Stimulated activated naive CD8-positive, alpha-beta T cell treated with anti-CD3 and anti-CD28 coated beads, Interleukin-15, amount 100 ng/mL, for 72 hours (primary cell): ENCODE measurements around the gene TCF23.
"Not testable (repeated sequence)": the region's sequence is repeated elsewhere in the genome, so short reads cannot be mapped to it uniquely, and the experiment has no call there.

Experiments
- ATAC-seq: fragments of 150-1000 bp; cut with Tn5 transposase; 2 replicates; pipeline ENCODE4 v1.10.0; 2021; ENCODE audit warnings: mild to moderate bottlenecking, moderate library complexity
- DNase-seq, 2 donors: peaks; one replicate each; pipeline ENCODE4 v3.0.0; 2021 to 2022
- H3K27ac Mint-ChIP-seq, 2 donors: one replicate each; pipeline ENCODE4 v1.8.0; 2022; ENCODE audit warnings: mild to moderate bottlenecking in 2 of 2, mixed read lengths in 2 of 2, moderate library complexity in 2 of 2
- H3K27me3 Mint-ChIP-seq: one replicate; pipeline ENCODE4 v1.8.0; 2022; ENCODE audit warnings: mixed read lengths
- H3K4me1 Mint-ChIP-seq: one replicate; pipeline ENCODE4 v1.8.0; 2022; ENCODE audit warnings: mild to moderate bottlenecking, mixed read lengths
- H3K4me3 Mint-ChIP-seq, 2 donors: one replicate each; pipeline ENCODE4 v1.8.0; 2022; ENCODE audit warnings: mild to moderate bottlenecking in 2 of 2, mixed read lengths in 2 of 2, moderate library complexity in 1 of 2
- H3K9me3 Mint-ChIP-seq, 2 donors: one replicate each; pipeline ENCODE4 v1.8.0; 2022; ENCODE audit warnings: mixed read lengths in 2 of 2

The TCF23 gene

GRCh38 chr2:27186613-27187345 lies 38.0 kb downstream of the TCF23 start:
- Mint-ChIP-seq H3K9me3 (no peaks in the 10 kb centered on the region), H3K4me1 (no peaks in the 10 kb centered on the region), H3K27ac (no peak overlapping the region), H3K27me3 (peaks cover 27% of the 10 kb centered on the region), H3K4me3 (no peak overlapping the region)
- no peak for ATAC-seq
- DNase-seq: no peak

- no peak overlapping the region for H3K4me3 Mint-ChIP-seq
- H3K9me3 Mint-ChIP-seq: no peaks in the 10 kb centered on the region
- DNase-seq (no peak), ATAC-seq (no peak)
- H3K4me1 Mint-ChIP-seq: no peaks in the 10 kb centered on the region
- H3K27ac Mint-ChIP-seq: no peak overlapping the region
- H3K27me3 Mint-ChIP-seq: peaks cover 16% of the 10 kb centered on the region
Measured at GRCh38 chr2:27189989-27190388, 41.2 kb downstream of the TCF23 start.

GRCh38 chr2:27191070-27191829 lies 42.4 kb downstream of the TCF23 start:
- H3K9me3 Mint-ChIP-seq: no peaks in the 10 kb centered on the region
- H3K4me1 Mint-ChIP-seq: no peaks in the 10 kb centered on the region

GRCh38 chr2:27194538-27195354 lies 45.9 kb downstream of the TCF23 start:
- DNase-seq (no peak), ATAC-seq (no peak)
- H3K9me3 Mint-ChIP-seq: no peaks in the 10 kb centered on the region
- H3K4me3 Mint-ChIP-seq: no peak overlapping the region
- H3K27me3 Mint-ChIP-seq: peaks cover 7% of the 10 kb centered on the region
- no peaks in the 10 kb centered on the region for H3K4me1 Mint-ChIP-seq
- no peak overlapping the region for H3K27ac Mint-ChIP-seq

More at GRCh38 chr2:27191070-27191829, 42.4 kb downstream of the TCF23 start:
- no peak overlapping the region for H3K4me3 Mint-ChIP-seq
- DNase-seq (peak; percentile 21 to 43), ATAC-seq (peak; percentile 90)
- peaks cover 16% of the 10 kb centered on the region for H3K27me3 Mint-ChIP-seq
- no peak overlapping the region for H3K27ac Mint-ChIP-seq

GRCh38 chr2:27195799-27196198 lies 47.0 kb downstream of the TCF23 start:
- not testable (repeated sequence) for ATAC-seq, H3K27ac Mint-ChIP-seq, H3K4me1 Mint-ChIP-seq, H3K27me3 Mint-ChIP-seq, DNase-seq, H3K9me3 Mint-ChIP-seq, H3K4me3 Mint-ChIP-seq

- H3K27ac Mint-ChIP-seq: not testable (repeated sequence)
Measured at GRCh38 chr2:27198068-27198467, 49.3 kb downstream of the TCF23 start.

GRCh38 chr2:27198627-27199026 lies 49.8 kb downstream of the TCF23 start:
- DNase-seq (no peak), ATAC-seq (no peak)
- no peak overlapping the region for H3K4me3 Mint-ChIP-seq
- H3K9me3 Mint-ChIP-seq: no peaks in the 10 kb centered on the region
- no peak overlapping the region for H3K27ac Mint-ChIP-seq
- H3K4me1 Mint-ChIP-seq: peaks cover 3% of the 10 kb centered on the region
- no peaks in the 10 kb centered on the region for H3K27me3 Mint-ChIP-seq

More at GRCh38 chr2:27198068-27198467, 49.3 kb downstream of the TCF23 start:
- H3K9me3 Mint-ChIP-seq, H3K27me3 Mint-ChIP-seq, H3K4me1 Mint-ChIP-seq, ATAC-seq, DNase-seq, H3K4me3 Mint-ChIP-seq: not testable (repeated sequence)

GRCh38 chr2:27199241-27199640 lies 50.4 kb downstream of the TCF23 start:
- H3K9me3 Mint-ChIP-seq: no peaks in the 10 kb centered on the region
- ATAC-seq (no peak), DNase-seq (no peak)
- H3K27me3 Mint-ChIP-seq: no peaks in the 10 kb centered on the region
- H3K4me1 Mint-ChIP-seq: peaks cover 6% of the 10 kb centered on the region
- no peak overlapping the region for H3K4me3 Mint-ChIP-seq
- no peak overlapping the region for H3K27ac Mint-ChIP-seq

GRCh38 chr2:27201675-27202074 lies 52.9 kb downstream of the TCF23 start:
- Mint-ChIP-seq H3K4me1 (peaks cover 13% of the 10 kb centered on the region), H3K4me3 (no peak overlapping the region), H3K27me3 (no peaks in the 10 kb centered on the region), H3K9me3 (no peaks in the 10 kb centered on the region), H3K27ac (peak overlapping the region in 1 of 2 donors; percentile 86)
- no peak for ATAC-seq
- DNase-seq: no peak

GRCh38 chr2:27202854-27203253 lies 54.0 kb downstream of the TCF23 start:
- H3K4me1 Mint-ChIP-seq: peaks cover 24% of the 10 kb centered on the region
- no peaks in the 10 kb centered on the region for H3K27me3 Mint-ChIP-seq
- ATAC-seq (no peak), DNase-seq (no peak)
- no peaks in the 10 kb centered on the region for H3K9me3 Mint-ChIP-seq
- H3K27ac Mint-ChIP-seq: peak overlapping the region; percentile 2 to 63
- no peak overlapping the region for H3K4me3 Mint-ChIP-seq

GRCh38 chr2:27203741-27204140 lies 54.9 kb downstream of the TCF23 start:
- no peak for DNase-seq
- H3K4me3 Mint-ChIP-seq: no peak overlapping the region
- peak overlapping the region in 1 of 2 donors; percentile 29 for H3K27ac Mint-ChIP-seq
- no peaks in the 10 kb centered on the region for H3K27me3 Mint-ChIP-seq
- H3K4me1 Mint-ChIP-seq: peaks cover 32% of the 10 kb centered on the region
- no peaks in the 10 kb centered on the region for H3K9me3 Mint-ChIP-seq
- ATAC-seq: no peak

- DNase-seq (no peak), ATAC-seq (no peak)
- no peak overlapping the region for H3K27ac Mint-ChIP-seq
- H3K27me3 Mint-ChIP-seq: no peaks in the 10 kb centered on the region
- no peak overlapping the region for H3K4me3 Mint-ChIP-seq
- peaks cover 39% of the 10 kb centered on the region for H3K4me1 Mint-ChIP-seq
- no peaks in the 10 kb centered on the region for H3K9me3 Mint-ChIP-seq
Measured at GRCh38 chr2:27204566-27204965, 55.8 kb downstream of the TCF23 start.

GRCh38 chr2:27205206-27205605 lies 56.4 kb downstream of the TCF23 start:
- Mint-ChIP-seq H3K4me3 (no peak overlapping the region), H3K4me1 (peaks cover 45% of the 10 kb centered on the region), H3K9me3 (no peaks in the 10 kb centered on the region), H3K27ac (no peak overlapping the region), H3K27me3 (no peaks in the 10 kb centered on the region)
- DNase-seq: no peak
- ATAC-seq: no peak

GRCh38 chr2:27206346-27206745 lies 57.5 kb downstream of the TCF23 start:
- H3K4me1 Mint-ChIP-seq: peaks cover 56% of the 10 kb centered on the region

More at GRCh38 chr2:27206346-27206745, 57.5 kb downstream of the TCF23 start:
- Mint-ChIP-seq H3K9me3 (no peaks in the 10 kb centered on the region), H3K27ac (no peak overlapping the region), H3K27me3 (no peaks in the 10 kb centered on the region), H3K4me3 (no peak overlapping the region)
- ATAC-seq (no peak), DNase-seq (no peak)
